GM21390 (cell line): ENCODE results near the gene SSU72.
"Not testable (repeated sequence)": the region's sequence is repeated elsewhere in the genome, so short reads cannot be mapped to it uniquely, and the experiment has no call there.

ENCODE experiments used
- ATAC-seq: cut with Tn5 transposase; IDR thresholded peaks from one replicate; pipeline ENCODE4 v1.9.1; 2021; ENCODE audit not compliant: unreplicated experiment

SSU72 gene

GRCh38 chr1:1561801-1562470 lies 12.7 kb downstream of the SSU72 start:
- ATAC-seq, result no peak

- no peak for ATAC-seq
Observed at GRCh38 chr1:1560178-1560577, 14.5 kb downstream of the SSU72 start.

GRCh38 chr1:1559066-1559465 lies 15.6 kb downstream of the SSU72 start:
- no peak for ATAC-seq

- no peak for ATAC-seq
Observed at GRCh38 chr1:1558591-1558990, 16.1 kb downstream of the SSU72 start.

- ATAC-seq, result not testable (repeated sequence)
Observed at GRCh38 chr1:1557688-1558087, 17.0 kb downstream of the SSU72 start.

GRCh38 chr1:1556961-1557360 lies 17.7 kb downstream of the SSU72 start:
- not testable (repeated sequence) for ATAC-seq

GRCh38 chr1:1556505-1556904 lies 18.2 kb downstream of the SSU72 start:
- no peak for ATAC-seq

GRCh38 chr1:1554926-1555915 lies 19.4 kb downstream of the SSU72 start:
- ATAC-seq, result no peak

GRCh38 chr1:1554550-1554925 lies 20.1 kb downstream of the SSU72 start:
- no peak for ATAC-seq

GRCh38 chr1:1553821-1554494 lies 20.7 kb downstream of the SSU72 start:
- no peak for ATAC-seq

GRCh38 chr1:1552263-1552639 lies 22.4 kb downstream of the SSU72 start:
- ATAC-seq, result no peak

GRCh38 chr1:1551524-1552262 lies 23.0 kb downstream of the SSU72 start:
- no peak for ATAC-seq

- ATAC-seq, result no peak
Observed at GRCh38 chr1:1550591-1551432, 23.9 kb downstream of the SSU72 start.

GRCh38 chr1:1550087-1550486 lies 24.6 kb downstream of the SSU72 start:
- ATAC-seq, result no peak

GRCh38 chr1:1548591-1548990 lies 26.1 kb downstream of the SSU72 start:
- ATAC-seq, result no peak

- ATAC-seq, result no peak
Observed at GRCh38 chr1:1547476-1547875, 27.2 kb downstream of the SSU72 start.

- no peak for ATAC-seq
Observed at GRCh38 chr1:1547011-1547410, 27.7 kb downstream of the SSU72 start.

- no peak for ATAC-seq
Observed at GRCh38 chr1:1545946-1546737, 28.5 kb downstream of the SSU72 start.

GRCh38 chr1:1544544-1544943 lies 30.1 kb downstream of the SSU72 start:
- no peak for ATAC-seq
